CD4-positive, alpha-beta T cell treated with Interferon gamma for 1 hour (primary cell): ENCODE measurements around the gene APOBEC3C.
"Not testable (repeated sequence)": the region's sequence is repeated elsewhere in the genome, so short reads cannot be mapped to it uniquely, and the experiment has no call there.

Experiments used
- DNase-seq: peaks from one replicate; pipeline ENCODE4 v3.0.0-alpha.2; 2020

Gene APOBEC3C

GRCh38 chr22:39066442-39067276 is 52.6 kb downstream of the APOBEC3C start:
- DNase-seq = not testable (repeated sequence)

DNA sequence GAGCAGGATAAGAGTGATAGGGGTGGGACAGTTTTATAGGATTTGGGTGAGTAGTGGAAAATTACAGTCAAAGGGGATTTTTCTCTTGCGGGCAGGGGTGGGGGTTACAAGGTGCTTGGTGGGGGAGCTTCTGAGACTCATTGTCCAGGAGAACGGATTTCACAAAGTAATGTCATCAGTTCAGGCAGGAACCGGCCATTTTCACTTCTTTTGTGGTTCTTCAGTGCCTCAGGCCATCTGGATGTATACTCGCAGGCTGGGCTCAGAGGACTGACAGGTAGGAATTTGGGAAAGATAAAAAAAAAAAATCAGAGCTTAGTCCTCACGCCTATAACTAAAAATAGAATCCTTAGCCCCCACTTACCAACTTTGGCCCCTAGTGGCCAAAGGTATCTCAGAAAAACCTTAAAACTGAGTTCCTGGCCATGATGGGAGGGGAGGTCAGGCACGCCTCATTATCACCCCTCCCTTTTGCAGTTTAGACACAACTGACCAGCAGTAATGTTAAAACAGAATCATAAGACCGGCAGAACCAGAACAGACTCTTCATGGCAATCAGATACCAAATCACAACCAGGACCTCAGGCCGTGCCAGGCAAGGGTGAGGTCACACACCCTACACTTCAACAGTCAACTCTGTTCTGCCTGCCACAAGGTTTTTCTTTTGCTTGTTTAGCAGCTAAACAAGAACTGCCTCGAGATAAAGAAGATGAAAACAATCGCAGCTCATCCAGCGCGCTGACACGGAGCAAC is 54.2 kb downstream of the APOBEC3C start:
- DNase-seq = no peak
